HG03354 (cell line): Measurements from ENCODE around the gene PHKA1.
"Not testable (repeated sequence)": the region's sequence is repeated elsewhere in the genome, so short reads cannot be mapped to it uniquely, and the experiment has no call there.

Source experiments
- ATAC-seq: cut with Tn5 transposase; IDR thresholded peaks from one replicate; pipeline ENCODE4 v1.9.1; 2021; ENCODE audit warnings: mild to moderate bottlenecking; ENCODE audit not compliant: unreplicated experiment, poor library complexity, severe bottlenecking

The PHKA1 gene

DNA sequence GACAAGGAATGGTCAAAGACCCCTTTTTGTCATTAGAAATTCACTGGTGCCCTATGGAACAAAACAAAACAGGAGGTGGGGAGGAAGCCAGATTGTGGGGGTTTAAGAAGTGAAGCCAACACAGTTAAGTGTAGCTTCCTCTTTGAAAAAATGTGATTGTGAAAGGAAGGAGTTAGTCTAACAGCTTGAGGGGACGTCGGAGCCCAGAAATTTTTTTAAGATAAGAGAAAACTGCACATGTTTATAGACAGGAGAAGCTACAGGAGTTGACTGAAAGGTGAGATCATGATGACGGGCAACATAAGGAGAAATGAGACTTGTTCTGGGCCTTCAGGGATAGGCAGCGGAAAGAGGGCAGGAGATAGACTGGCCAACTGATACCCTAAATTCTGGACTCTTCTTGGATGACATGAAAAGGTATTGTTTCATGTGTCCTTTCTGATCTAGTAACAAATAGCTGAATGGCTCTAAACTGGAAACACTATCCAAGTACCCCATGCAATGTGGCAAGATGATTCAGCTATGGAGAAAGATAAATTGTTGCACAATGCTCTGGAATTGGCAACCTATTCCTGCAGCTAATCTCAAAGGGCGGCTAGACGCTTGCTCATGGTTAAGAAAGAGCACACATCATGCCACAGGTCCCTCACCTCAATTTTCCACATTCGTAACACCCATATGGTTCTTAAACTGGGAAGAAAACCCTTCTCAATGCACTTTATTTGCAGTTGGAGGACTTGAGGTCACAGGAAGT, 137.8 kb downstream of the PHKA1 start:
- no peak for ATAC-seq

DNA sequence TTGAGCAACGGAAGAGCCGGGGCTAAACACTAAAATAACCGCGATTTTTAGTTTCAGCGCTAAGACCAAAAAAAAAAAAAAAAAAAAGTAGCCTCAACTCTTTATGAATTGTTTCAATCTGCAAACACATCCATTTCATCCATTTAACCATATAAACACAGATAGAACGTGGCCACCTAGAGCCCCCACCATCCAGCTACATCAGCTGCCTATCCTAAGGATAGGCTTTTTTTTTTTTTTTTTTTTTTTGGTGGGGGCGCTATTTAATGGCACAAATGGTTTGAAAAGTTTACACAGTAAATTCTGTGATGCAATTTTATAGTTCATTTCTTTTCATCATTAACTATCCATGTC, 141.0 kb downstream of the PHKA1 start:
- peak; percentile 27 for ATAC-seq

DNA sequence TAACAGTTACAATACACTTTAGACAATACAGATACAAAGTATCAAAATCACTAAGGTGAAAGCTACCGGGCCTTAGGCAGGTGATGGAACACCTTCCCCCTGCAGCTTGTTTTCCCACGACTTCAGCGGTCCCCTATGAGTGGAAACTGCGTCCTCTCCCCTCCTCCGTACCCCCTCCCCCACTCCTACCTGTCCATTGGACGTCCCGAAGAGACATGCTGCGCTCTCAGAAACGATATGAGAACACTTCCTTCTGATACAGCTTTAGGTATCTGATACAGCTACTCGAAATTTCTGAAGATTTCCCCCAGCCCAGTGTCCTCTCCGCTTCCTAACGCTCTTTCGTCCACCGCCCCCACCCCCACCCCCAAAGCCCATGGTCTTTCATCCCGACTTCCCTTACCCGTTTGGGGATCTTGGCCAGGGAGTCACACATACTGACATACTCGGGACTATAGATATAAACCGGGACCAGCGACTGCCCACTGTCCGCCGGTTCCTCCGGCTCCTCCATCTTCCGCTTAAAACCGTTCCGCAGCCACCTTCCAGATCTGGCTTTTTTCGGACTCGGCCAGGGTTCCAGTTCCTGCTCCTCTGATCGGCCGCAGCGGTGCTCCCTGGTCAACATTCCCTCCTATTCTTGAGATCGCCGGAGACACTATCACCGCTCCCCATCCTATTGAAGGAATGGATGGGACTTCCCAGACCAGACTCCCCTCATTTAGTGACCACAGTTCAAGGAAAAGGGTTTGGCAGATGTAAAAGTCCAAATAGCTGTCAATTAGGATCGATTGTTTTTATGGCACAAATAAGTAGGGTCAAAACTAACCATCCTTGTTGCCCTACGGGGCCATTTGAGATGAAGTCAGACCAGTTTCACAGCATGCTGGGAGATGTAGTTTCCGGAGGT, 141.6 kb downstream of the PHKA1 start, which contains the start of gene HDAC8:
HDAC8 (minus strand) TSS at position 596 of the 910 bp plus-strand sequence; CDS start at position 514, 82 bp downstream.
- peak; percentile 97 for ATAC-seq

DNA sequence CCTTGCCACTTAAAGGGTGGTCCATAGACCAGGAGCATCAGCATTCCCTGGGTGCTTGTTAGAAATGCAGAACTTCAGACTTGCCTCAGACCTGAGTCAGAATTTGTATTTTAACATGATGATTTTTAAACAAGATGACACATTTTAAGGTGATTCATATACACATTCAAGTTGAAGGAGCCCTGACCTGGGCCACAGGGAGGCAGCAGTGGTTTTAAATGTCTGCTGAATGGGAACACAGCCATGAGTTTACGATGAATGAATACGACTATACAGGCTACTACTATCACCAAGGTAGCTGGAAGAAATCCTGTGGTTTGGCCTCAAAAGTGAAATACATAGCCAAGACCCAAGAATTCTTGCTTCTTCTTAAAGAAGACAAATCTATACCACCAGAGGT, 144.3 kb downstream of the PHKA1 start:
- no peak for ATAC-seq

DNA sequence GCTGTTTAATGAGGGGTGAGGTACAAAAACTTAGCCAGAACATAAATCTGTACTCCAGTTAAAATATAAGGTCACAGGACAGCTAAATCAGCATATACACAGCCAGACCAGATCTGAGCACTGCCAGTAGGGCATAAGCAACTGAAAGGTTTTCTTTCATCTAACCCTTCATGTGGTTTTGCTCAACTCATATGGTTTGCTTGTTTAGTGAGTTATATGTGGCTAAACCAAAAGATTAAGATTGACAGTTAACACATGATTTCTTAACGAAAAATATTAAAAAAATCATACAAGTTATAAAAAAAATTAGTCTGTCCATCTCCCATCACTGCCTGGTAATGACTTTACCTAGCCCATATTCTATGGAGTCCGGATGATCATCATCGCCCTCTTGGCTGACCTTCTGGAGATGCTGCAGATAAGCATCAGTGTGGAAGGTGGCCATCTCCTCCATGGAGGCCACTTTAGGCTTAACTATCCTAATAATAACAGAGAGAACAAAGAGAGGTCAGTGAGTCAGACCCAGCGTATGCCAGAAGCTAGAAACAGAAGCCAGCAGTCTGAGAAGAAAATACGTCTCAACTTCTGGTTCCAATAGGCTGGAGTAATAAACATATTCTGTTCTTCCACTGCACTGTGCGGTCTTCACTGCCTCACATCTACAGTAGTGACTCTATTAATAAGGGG, 145.6 kb downstream of the PHKA1 start:
- no peak for ATAC-seq

DNA sequence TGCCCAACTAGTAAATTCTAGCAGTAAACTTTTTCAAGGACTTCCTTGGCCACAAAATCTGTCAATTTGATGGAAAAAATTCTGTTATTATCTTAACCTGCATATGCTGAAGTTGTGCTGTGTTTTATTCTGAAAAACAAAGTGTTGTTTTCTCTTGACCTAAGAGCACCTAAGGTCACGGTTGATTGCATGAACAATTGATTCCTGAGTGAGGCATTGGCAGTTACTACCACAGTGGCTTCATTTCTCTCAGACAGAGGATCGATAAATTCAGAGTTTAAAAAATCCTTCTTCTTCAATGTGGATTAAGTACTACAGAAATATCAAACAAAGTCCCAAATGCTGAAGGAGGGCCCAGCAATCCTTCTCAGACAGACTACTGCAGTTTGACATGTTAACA, 147.7 kb downstream of the PHKA1 start:
- no peak for ATAC-seq

DNA sequence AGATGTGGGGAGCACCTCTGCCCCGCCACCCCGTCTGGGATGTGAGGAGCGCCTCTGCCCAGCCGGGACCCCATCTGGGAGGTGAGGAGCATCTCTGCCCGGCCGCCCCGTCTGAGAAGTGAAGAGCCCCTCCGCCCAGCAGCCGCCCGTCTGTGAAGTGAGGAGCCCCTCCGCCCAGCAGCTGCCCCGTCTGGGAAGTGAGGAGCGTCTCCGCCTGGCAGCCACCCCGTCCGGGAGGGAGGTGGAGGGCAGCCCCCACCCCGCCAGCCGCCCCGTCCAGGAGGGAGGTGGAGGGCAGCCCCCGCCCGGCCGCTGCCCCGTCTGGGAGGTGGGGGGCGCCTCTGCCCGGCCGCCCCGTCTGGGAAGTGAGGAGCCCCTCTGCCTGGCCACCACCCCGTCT, 154.5 kb downstream of the PHKA1 start:
- not testable (repeated sequence) for ATAC-seq

DNA sequence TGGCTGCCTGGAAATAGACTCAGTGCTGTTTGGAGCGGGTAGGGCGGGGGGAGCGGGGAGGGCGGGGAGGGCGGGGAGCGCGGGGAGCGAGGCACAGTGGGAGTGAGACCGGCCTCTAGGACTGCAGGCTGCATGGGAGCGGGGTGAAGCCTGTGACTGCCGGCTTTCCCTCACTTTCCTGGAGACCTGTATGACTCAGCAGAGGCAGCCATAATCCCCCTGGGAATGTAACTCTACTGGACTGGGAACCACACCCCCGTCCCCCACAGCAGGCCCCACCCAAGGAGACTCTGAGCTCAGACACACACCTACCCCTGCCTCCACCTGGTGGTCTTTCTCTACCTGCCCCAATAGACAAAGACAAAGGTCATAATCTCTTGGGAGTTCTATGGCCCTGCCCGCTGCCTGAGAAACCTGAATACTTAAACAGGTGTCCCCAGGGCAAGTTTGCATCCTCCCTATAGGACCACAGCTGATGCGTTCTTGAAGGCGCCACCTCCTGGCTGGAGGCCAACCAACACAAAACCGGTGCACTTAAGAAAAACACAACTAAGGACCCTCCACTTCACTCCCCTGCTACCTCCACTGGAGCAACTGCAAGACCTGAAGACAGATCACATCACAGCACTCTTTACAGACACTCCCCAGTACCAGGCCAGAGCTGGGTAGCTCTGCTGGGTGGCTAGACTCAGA, 159.5 kb downstream of the PHKA1 start:
- no peak for ATAC-seq

DNA sequence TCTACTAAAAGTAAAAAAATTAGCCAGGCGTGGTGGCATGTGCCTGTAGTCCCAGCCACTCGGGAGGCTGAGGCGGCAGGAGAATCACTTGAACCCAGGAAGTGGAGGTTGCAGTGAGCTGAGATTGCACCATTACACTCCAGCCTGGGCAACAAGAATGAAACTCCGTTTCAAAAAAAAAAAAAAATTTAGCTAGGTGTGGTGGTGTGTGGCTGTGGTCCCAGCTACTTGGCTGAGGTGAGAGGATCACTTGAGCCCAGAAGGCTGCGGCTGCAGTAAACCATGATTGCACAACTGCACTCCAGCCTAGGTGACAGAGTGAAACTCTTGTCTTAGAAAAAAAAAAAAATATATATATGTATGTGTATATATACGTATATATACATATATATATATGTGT, 161.7 kb downstream of the PHKA1 start:
- ATAC-seq: not testable (repeated sequence)

DNA sequence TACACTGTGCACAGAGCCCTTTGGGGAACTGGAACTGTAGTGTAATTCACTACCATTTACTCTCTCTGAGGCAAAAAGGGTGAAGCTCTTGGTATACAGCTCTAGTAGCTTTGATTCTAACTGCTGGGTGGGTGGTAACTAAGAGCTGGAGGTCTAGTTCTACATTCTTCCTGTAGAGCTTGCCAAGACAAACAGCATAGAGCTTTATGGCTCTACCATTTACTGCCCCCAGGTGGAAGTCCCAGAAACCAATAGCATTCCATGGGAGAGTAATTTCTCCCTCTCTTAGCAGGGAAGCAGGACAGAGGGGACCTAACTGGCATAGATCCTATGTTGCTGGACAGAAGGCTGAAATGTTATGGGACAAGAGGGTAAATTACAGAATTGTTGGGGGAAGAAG, 168.1 kb downstream of the PHKA1 start:
- no peak for ATAC-seq

DNA sequence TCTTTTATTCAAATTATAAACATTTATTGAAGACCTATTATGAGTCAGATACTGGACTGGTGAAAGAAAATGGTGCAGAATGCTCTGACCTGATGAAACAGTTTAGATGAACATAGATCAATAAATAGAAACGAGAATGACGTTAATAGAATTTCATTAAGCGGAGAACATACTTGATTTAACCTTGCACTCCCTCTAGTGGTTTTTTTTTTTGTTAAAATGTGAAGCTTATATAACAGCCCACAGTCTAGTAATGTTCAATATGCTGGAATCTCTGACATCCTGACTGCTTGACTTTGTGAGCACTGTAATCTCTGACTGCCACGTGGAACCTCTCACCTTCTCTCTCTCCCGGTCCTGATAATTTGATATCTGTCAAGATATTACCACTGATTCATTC, 173.8 kb downstream of the PHKA1 start:
- no peak for ATAC-seq

DNA sequence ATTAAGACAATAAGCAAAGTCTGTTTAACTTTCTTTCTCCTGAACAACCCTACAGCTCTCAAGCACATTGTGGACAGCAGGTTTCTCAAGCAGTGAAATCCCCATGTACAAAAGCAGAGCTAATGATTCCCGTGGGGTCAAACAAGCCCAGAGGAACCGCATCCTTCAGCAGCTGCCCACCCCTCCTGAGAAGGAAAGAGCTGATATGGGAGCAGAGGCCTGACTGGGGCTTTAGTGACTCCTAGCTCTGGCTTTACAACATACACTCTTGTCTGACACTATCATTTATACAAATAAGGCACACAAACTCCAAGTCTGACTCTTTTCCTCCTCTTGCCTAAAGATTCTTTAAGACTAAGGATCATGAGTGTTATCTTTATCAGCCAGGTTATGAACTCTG, 174.3 kb downstream of the PHKA1 start:
- no peak for ATAC-seq

DNA sequence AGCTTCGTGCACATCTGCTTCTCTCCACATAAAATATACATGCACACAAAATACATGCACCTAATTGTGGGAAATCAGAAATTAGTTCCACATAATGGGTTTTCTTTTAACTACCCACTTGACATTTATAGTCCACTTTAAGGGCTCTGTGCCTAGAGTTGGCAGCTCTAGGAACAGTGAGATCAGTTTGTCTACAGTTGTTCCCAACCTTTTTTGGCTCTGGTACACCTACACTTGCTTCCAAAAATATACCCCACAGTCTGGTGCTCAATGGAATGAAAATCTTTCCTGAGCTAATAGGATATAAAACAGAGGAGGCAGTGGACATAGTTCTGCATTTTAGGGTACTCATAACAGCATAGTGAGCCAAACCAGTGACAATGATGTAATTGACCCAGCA, 177.6 kb downstream of the PHKA1 start:
- no peak for ATAC-seq

DNA sequence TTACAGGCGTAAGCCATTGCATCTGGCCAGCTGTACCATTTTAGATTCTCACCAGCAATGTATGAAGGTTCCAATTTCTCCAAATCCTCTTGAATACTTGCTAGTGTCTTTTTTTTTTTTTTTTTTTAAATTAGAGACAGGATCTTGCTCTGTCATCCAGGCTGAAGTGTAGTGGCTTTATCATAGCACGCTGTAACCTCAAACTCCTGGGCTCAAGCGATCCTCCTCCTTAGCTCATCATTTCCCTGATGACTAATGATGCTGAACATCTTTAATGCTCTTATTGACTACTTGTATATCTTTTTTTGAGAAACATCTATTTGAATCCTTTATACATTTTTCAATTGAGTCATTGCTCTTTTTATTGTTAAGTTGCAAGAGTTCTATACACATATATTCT, 181.7 kb downstream of the PHKA1 start:
- ATAC-seq: no peak
